HAP-1 (cell line): ENCODE data around the gene OTOGL.

Experiments used
- DNase-seq, 2 experiments: peaks; one replicate each; pipeline ENCODE4 v3.0.0-alpha.2; 2016 to 2020; ENCODE audit warnings: low spot score in 2 of 2
- H3K27me3 ChIP-seq: fragments of 250-450 bp; sonication (Bioruptor Pico); 2 replicates; pipeline ENCODE4 v1.5.1; 2020; ENCODE audit warnings: low read depth, mild to moderate bottlenecking, moderate library complexity
- H3K36me3 ChIP-seq: fragments of 250-450 bp; sonication (Bioruptor Pico); replicated peaks from 2 replicates; pipeline ENCODE4 v1.5.1; 2020; ENCODE audit warnings: mild to moderate bottlenecking
- H3K4me1 ChIP-seq: fragments of 250-450 bp; sonication (Bioruptor Pico); 2 replicates; pipeline ENCODE4 v1.5.1; 2020; ENCODE audit warnings: mild to moderate bottlenecking
- H3K4me3 ChIP-seq: fragments of 250-450 bp; sonication (Bioruptor Pico); 2 replicates; pipeline ENCODE4 v1.5.1; 2020; ENCODE audit warnings: mild to moderate bottlenecking, moderate library complexity
- H3K9me3 ChIP-seq: fragments of 250-450 bp; sonication (Bioruptor Pico); 2 replicates; pipeline ENCODE4 v1.5.1; 2020; ENCODE audit warnings: mild to moderate bottlenecking, moderate library complexity
- in situ Hi-C: fragments of 300-500 bp; cut with MboI; formaldehyde crosslinking; loops from 3 replicates; pipeline ENCODE4 v1.14.3; 2020; ENCODE audit warnings: low sequenced_read_pairs, inconsistent platforms, mixed read lengths

Gene OTOGL

DNA sequence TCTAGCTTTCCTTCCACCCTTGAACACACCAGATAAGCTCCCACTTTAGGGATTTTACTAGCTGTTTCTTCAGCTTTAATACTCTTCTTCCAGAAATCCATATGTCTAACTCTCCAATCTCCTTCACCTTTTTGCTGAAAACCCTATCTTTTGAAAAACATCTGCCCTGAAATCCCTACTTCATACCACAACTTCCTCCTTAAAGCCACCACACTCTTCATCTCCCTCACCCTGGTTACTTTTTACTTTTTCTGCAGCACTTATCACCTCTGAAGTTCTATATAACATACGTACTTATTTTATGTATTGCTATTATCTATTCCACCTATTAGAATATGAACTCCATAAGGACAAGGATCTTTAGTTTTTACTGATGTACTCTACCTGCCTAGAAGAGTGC, 316.1 kb downstream of the OTOGL start:
- no peaks in the 10 kb centered on the region for H3K4me1 ChIP-seq
- H3K9me3 ChIP-seq, result no peaks in the 10 kb centered on the region
- H3K36me3 ChIP-seq, result no peaks in the 10 kb centered on the region
- in situ Hi-C loops, result no loop called here
- H3K27me3 ChIP-seq, result 0 out of 2 replicates have a peak, but pooled peaks cover 2% of the 10 kb centered on the region
- DNase-seq, result no peak
- H3K4me3 ChIP-seq, result no peak overlapping the region

DNA sequence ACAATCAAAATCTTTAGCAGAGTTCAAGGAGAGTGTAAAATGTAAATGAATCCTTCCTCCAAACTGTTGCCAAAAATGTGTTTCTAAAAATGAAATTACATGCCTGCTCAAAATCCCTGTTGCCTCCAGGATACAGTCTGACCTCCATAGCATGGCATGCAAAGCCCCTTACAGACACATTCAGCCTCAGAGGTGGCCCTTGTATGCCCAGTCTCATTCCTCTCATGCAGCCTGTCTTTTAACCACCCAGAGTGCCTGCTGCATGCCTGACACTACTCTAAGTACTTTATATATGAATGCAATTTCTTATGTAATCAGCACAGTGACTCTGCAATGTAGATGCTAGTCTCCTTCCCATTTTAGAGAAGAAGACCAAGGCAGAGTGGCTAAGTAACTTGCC, 320.3 kb downstream of the OTOGL start:
- H3K36me3 ChIP-seq, result no peaks in the 10 kb centered on the region
- no peaks in the 10 kb centered on the region for H3K4me1 ChIP-seq
- in situ Hi-C loops, result no loop called here
- DNase-seq, result no peak
- H3K4me3 ChIP-seq, result no peak overlapping the region
- H3K9me3 ChIP-seq, result no peaks in the 10 kb centered on the region
- no peaks in the 10 kb centered on the region; the same call in none of the 2 replicates for H3K27me3 ChIP-seq

DNA sequence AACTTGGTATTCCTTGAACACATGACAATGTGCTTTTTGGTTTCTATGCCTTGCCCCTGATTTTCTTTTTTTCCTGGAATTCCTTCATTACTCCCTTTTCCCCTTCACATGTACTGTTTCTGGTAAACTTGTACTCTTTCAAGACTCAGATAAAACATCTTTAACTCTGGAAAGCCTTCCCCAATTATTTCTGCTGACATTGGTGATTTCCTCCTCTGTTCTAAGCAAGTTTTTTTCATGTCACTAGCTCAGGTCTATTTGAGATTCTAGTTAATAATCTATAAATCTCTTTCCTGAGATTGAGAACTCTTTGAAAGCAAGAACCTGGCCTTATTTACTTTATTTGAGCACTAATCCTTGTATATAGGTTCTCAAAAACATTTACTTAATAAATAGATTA, 320.7 kb downstream of the OTOGL start:
- no peak for DNase-seq
- H3K4me3 ChIP-seq, result no peak overlapping the region
- H3K27me3 ChIP-seq, result no peaks in the 10 kb centered on the region; the same call in none of the 2 replicates
- no peaks in the 10 kb centered on the region for H3K9me3 ChIP-seq
- no peaks in the 10 kb centered on the region for H3K36me3 ChIP-seq
- in situ Hi-C loops, result no loop called here
- H3K4me1 ChIP-seq, result no peaks in the 10 kb centered on the region

DNA sequence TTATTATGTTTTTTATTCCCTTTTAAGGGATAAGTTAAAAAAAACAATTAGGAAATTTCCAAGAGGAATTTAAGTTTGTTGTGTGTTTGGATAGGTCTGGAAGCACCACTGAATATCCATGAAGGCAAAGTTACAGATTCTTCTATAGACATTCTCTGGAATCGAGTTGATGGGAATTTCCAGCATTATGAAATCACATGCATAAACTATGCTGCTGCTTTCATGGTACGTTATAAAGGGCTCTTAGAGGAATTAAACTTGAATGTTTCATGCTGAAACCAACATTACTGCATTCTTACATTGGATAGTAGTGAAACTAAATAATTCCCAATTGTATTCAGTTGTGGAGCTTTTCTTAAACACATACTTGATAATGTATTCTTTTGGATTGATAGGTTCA, 323.2 kb downstream of the OTOGL start:
- no peak for DNase-seq
- no peak overlapping the region for H3K4me3 ChIP-seq
- H3K27me3 ChIP-seq, result no peaks in the 10 kb centered on the region; the same call in none of the 2 replicates
- no peaks in the 10 kb centered on the region for H3K4me1 ChIP-seq
- no peaks in the 10 kb centered on the region for H3K36me3 ChIP-seq
- no peaks in the 10 kb centered on the region for H3K9me3 ChIP-seq
- in situ Hi-C loops, result no loop called here
